SJSA1 (cell line): ENCODE measurements around the gene SRRM3. TPM values are rescaled to one million over a fixed set of nuclear protein-coding genes. Genes with fewer than 3 reads are reported as not detected.
"Not testable (repeated sequence)": the region's sequence is repeated elsewhere in the genome, so short reads cannot be mapped to it uniquely, and the experiment has no call there.

Experiments
- DNase-seq, 2 experiments: peaks; one replicate each; pipeline ENCODE4 v3.0.0-alpha.2; 2015 to 2020; ENCODE audit warnings: low spot score in 2 of 2, low read depth in 1 of 2
- H3K27ac ChIP-seq: fragments of 250-450 bp; sonication (Bioruptor Pico); 2 replicates; pipeline ENCODE4 v1.5.1; 2020; ENCODE audit warnings: mild to moderate bottlenecking, moderate library complexity
- H3K27me3 ChIP-seq: fragments of 250-450 bp; sonication (Bioruptor Pico); replicated peaks from 2 replicates; pipeline ENCODE4 v1.5.1; 2020; ENCODE audit warnings: mild to moderate bottlenecking, moderate library complexity
- H3K36me3 ChIP-seq: fragments of 250-450 bp; sonication (Bioruptor Pico); 2 replicates; pipeline ENCODE4 v1.5.1; 2020; ENCODE audit warnings: mild to moderate bottlenecking
- H3K4me1 ChIP-seq: fragments of 250-450 bp; sonication (Bioruptor Pico); replicated peaks from 2 replicates; pipeline ENCODE4 v1.6.1; 2021; ENCODE audit warnings: mild to moderate bottlenecking
- H3K4me3 ChIP-seq: fragments of 250-450 bp; sonication (Bioruptor Pico); 2 replicates; pipeline ENCODE4 v1.5.1; 2020; ENCODE audit warnings: mild to moderate bottlenecking
- H3K9me3 ChIP-seq: fragments of 250-450 bp; sonication (Bioruptor Pico); replicated peaks from 2 replicates; pipeline ENCODE4 v1.5.1; 2020; ENCODE audit warnings: mild to moderate bottlenecking
- total RNA-seq: library from RNA; depleted of rRNA; stranded (reverse); fragments of >200 nt; shearing (Covaris generic); gene quantifications from 2 replicates; pipeline ENCODE4 v1.2.3, GENCODE V29; 2014

The SRRM3 gene
- total RNA-seq, 1 experiment from 2014 or later, result 0.24 TPM

GRCh38 chr7:76173566-76174205 lies 28.0 kb upstream of the SRRM3 start:
- H3K27me3 ChIP-seq, result no peaks in the 10 kb centered on the region
- peaks cover 8% of the 10 kb centered on the region for H3K4me1 ChIP-seq
- H3K36me3 ChIP-seq, result no peaks in the 10 kb centered on the region
- DNase-seq, result no peak
- no peak overlapping the region for H3K27ac ChIP-seq
- no peak overlapping the region for H3K4me3 ChIP-seq
- no peaks in the 10 kb centered on the region for H3K9me3 ChIP-seq

- not testable (repeated sequence) for H3K27ac ChIP-seq, H3K4me3 ChIP-seq, H3K9me3 ChIP-seq, H3K27me3 ChIP-seq, DNase-seq, H3K4me1 ChIP-seq, H3K36me3 ChIP-seq
These were observed 24.7 kb upstream of the SRRM3 start for GRCh38 chr7:76176951-76177350.

GRCh38 chr7:76179686-76180085 lies 22.0 kb upstream of the SRRM3 start:
- no peaks in the 10 kb centered on the region for H3K36me3 ChIP-seq
- peaks cover 8% of the 10 kb centered on the region for H3K4me1 ChIP-seq
- DNase-seq, result no peak

GRCh38 chr7:76182225-76182960 lies 19.3 kb upstream of the SRRM3 start:
- H3K27ac ChIP-seq, result no peak overlapping the region
- H3K4me1 ChIP-seq, result peaks cover 8% of the 10 kb centered on the region
- H3K4me3 ChIP-seq, result no peak overlapping the region
- no peak for DNase-seq
- no peaks in the 10 kb centered on the region for H3K9me3 ChIP-seq
- H3K36me3 ChIP-seq, result no peaks in the 10 kb centered on the region
- no peaks in the 10 kb centered on the region for H3K27me3 ChIP-seq

More at GRCh38 chr7:76179686-76180085, 22.0 kb upstream of the SRRM3 start:
- no peaks in the 10 kb centered on the region for H3K9me3 ChIP-seq
- no peaks in the 10 kb centered on the region for H3K27me3 ChIP-seq
- H3K4me3 ChIP-seq, result no peak overlapping the region
- H3K27ac ChIP-seq, result no peak overlapping the region

- H3K27ac ChIP-seq, result no peak overlapping the region
- H3K36me3 ChIP-seq, result no peaks in the 10 kb centered on the region
- DNase-seq, result no peak
- H3K9me3 ChIP-seq, result no peaks in the 10 kb centered on the region
- H3K27me3 ChIP-seq, result no peaks in the 10 kb centered on the region
- no peaks in the 10 kb centered on the region for H3K4me1 ChIP-seq
- no peak overlapping the region for H3K4me3 ChIP-seq
These were observed 16.4 kb upstream of the SRRM3 start for GRCh38 chr7:76185187-76185896.

GRCh38 chr7:76187272-76187671 lies 14.4 kb upstream of the SRRM3 start:
- no peaks in the 10 kb centered on the region for H3K4me1 ChIP-seq
- H3K4me3 ChIP-seq, result no peak overlapping the region
- no peaks in the 10 kb centered on the region for H3K36me3 ChIP-seq
- no peaks in the 10 kb centered on the region for H3K27me3 ChIP-seq
- DNase-seq, result no peak
- H3K27ac ChIP-seq, result no peak overlapping the region
- no peaks in the 10 kb centered on the region for H3K9me3 ChIP-seq

- Histone ChIP-seq H3K27ac (no peak overlapping the region), H3K4me1 (no peaks in the 10 kb centered on the region), H3K9me3 (no peaks in the 10 kb centered on the region)
These were observed 12.4 kb upstream of the SRRM3 start for GRCh38 chr7:76189276-76189675.

GRCh38 chr7:76191783-76192240 lies 9.9 kb upstream of the SRRM3 start:
- no peak overlapping the region for H3K4me3 ChIP-seq
- DNase-seq, result peak; percentile 18 to 56
- no peaks in the 10 kb centered on the region for H3K27me3 ChIP-seq
- no peaks in the 10 kb centered on the region for H3K4me1 ChIP-seq
- no peaks in the 10 kb centered on the region for H3K36me3 ChIP-seq
- H3K9me3 ChIP-seq, result no peaks in the 10 kb centered on the region
- H3K27ac ChIP-seq, result no peak overlapping the region

More at GRCh38 chr7:76189276-76189675, 12.4 kb upstream of the SRRM3 start:
- H3K4me3 ChIP-seq, result no peak overlapping the region
- no peaks in the 10 kb centered on the region for H3K36me3 ChIP-seq
- DNase-seq, result no peak
- H3K27me3 ChIP-seq, result no peaks in the 10 kb centered on the region

- no peaks in the 10 kb centered on the region for H3K9me3 ChIP-seq
- H3K27me3 ChIP-seq, result no peaks in the 10 kb centered on the region
- H3K36me3 ChIP-seq, result no peaks in the 10 kb centered on the region
- DNase-seq, result no peak
- no peak overlapping the region for H3K4me3 ChIP-seq
- no peak overlapping the region for H3K27ac ChIP-seq
- H3K4me1 ChIP-seq, result no peaks in the 10 kb centered on the region
These were observed 8.2 kb upstream of the SRRM3 start for GRCh38 chr7:76193466-76193865.

GRCh38 chr7:76193883-76194282 lies 7.8 kb upstream of the SRRM3 start:
- no peak overlapping the region for H3K4me3 ChIP-seq
- H3K36me3 ChIP-seq, result no peaks in the 10 kb centered on the region
- H3K27ac ChIP-seq, result no peak overlapping the region
- no peaks in the 10 kb centered on the region for H3K4me1 ChIP-seq
- no peaks in the 10 kb centered on the region for H3K27me3 ChIP-seq
- no peak for DNase-seq
- H3K9me3 ChIP-seq, result no peaks in the 10 kb centered on the region

GRCh38 chr7:76196786-76197185 lies 4.9 kb upstream of the SRRM3 start:
- DNase-seq, result no peak
- no peak overlapping the region for H3K4me3 ChIP-seq
- H3K9me3 ChIP-seq, result 0 out of 2 replicates have a peak, but pooled peaks cover 2% of the 10 kb centered on the region
- no peaks in the 10 kb centered on the region for H3K36me3 ChIP-seq
- peaks cover 2% of the 10 kb centered on the region; the same call in 1 of the 2 replicates for H3K4me1 ChIP-seq
- H3K27me3 ChIP-seq, result no peaks in the 10 kb centered on the region
- H3K27ac ChIP-seq, result no peak overlapping the region

- Histone ChIP-seq H3K4me3 (no peak overlapping the region), H3K27me3 (no peaks in the 10 kb centered on the region), H3K4me1 (peaks cover 4% of the 10 kb centered on the region; the same call in 1 of the 2 replicates), H3K9me3 (0 out of 2 replicates have a peak, but pooled peaks cover 3% of the 10 kb centered on the region), H3K36me3 (no peaks in the 10 kb centered on the region), H3K27ac (no peak overlapping the region)
- no peak for DNase-seq
These were observed 3.5 kb upstream of the SRRM3 start for GRCh38 chr7:76198202-76198601.

GRCh38 chr7:76202666-76203030 lies 952 bp downstream of the SRRM3 start:
- 0 out of 2 replicates have a peak, but pooled peaks cover 4% of the 10 kb centered on the region for H3K27me3 ChIP-seq
- no peak overlapping the region for H3K27ac ChIP-seq
- H3K4me3 ChIP-seq, result no peak overlapping the region
- H3K4me1 ChIP-seq, result peaks cover 4% of the 10 kb centered on the region; the same call in 1 of the 2 replicates
- H3K36me3 ChIP-seq, result no peaks in the 10 kb centered on the region
- 0 out of 2 replicates have a peak, but pooled peaks cover 3% of the 10 kb centered on the region for H3K9me3 ChIP-seq
- DNase-seq, result no peak

- H3K4me3 ChIP-seq, result no peak overlapping the region
- H3K9me3 ChIP-seq, result 0 out of 2 replicates have a peak, but pooled peaks cover 3% of the 10 kb centered on the region
- 0 out of 2 replicates have a peak, but pooled peaks cover 4% of the 10 kb centered on the region for H3K27me3 ChIP-seq
- no peak for DNase-seq
- H3K27ac ChIP-seq, result no peak overlapping the region
- no peaks in the 10 kb centered on the region for H3K36me3 ChIP-seq
- peaks cover 4% of the 10 kb centered on the region; the same call in 1 of the 2 replicates for H3K4me1 ChIP-seq
These were observed 2.5 kb downstream of the SRRM3 start for GRCh38 chr7:76204147-76204546.
